GM18507 (cell line): ENCODE measurements around the gene KRTAP19-3.
"Not testable (repeated sequence)": the region's sequence is repeated elsewhere in the genome, so short reads cannot be mapped to it uniquely, and the experiment has no call there.

Experiments used
- DNase-seq: peaks from one replicate; pipeline ENCODE4 v3.0.0; 2011; ENCODE audit warnings: low read depth; ENCODE audit not compliant: insufficient read length; ENCODE audit errors: extremely low spot score
- FAIRE-seq: peaks from 2 replicates; lab custom pipeline; 2011; peaks lifted over from hg19 to GRCh38; lab: Jason Lieb, UNC

The KRTAP19-3 gene

GRCh38 chr21:30491963-30492428 is at the start of gene KRTAP19-3:
TSS of gene KRTAP19-3 (minus strand) at chr21:30492013. CDS start at chr21:30491957, 56 bp downstream.
- no peak for FAIRE-seq
- DNase-seq = no peak

GRCh38 chr21:30518876-30519275 is 27.1 kb upstream of the KRTAP19-3 start:
- DNase-seq = no peak
- FAIRE-seq = no peak

GRCh38 chr21:30515681-30516080 is 23.9 kb upstream of the KRTAP19-3 start:
- FAIRE-seq = no peak
- no peak for DNase-seq

GRCh38 chr21:30505621-30506205 is 13.9 kb upstream of the KRTAP19-3 start:
- not testable (repeated sequence) for FAIRE-seq, DNase-seq

GRCh38 chr21:30502041-30502440 is 10.2 kb upstream of the KRTAP19-3 start, which contains the start of gene KRTAP19-5:
TSS of gene KRTAP19-5 (minus strand) at chr21:30502141. CDS start at chr21:30502090, 51 bp downstream.
- FAIRE-seq (no peak), DNase-seq (no peak)

- no peak for FAIRE-seq
- DNase-seq = no peak
Measured at GRCh38 chr21:30497065-30497464, 5.3 kb upstream of the KRTAP19-3 start, which contains the start of gene KRTAP19-4. TSS of gene KRTAP19-4 (minus strand) at chr21:30497165. CDS start at chr21:30497110, 55 bp downstream.

- FAIRE-seq (no peak), DNase-seq (no peak)
Measured at GRCh38 chr21:30487336-30487735, 4.5 kb downstream of the KRTAP19-3 start, which contains the start of gene KRTAP19-2. TSS of gene KRTAP19-2 (minus strand) at chr21:30487436. CDS start at chr21:30487348, 88 bp downstream.

- FAIRE-seq = no peak
Measured at GRCh38 chr21:30486180-30486579, 5.6 kb downstream of the KRTAP19-3 start.

GRCh38 chr21:30482130-30482529 is 9.7 kb downstream of the KRTAP19-3 start:
- no peak for FAIRE-seq
- DNase-seq = no peak

More at GRCh38 chr21:30486180-30486579, 5.6 kb downstream of the KRTAP19-3 start:
- DNase-seq = no peak

- FAIRE-seq (no peak), DNase-seq (no peak)
Measured at GRCh38 chr21:30480145-30480544, 11.7 kb downstream of the KRTAP19-3 start, which contains the start of gene KRTAP19-1. TSS of gene KRTAP19-1 (minus strand) at chr21:30480367. CDS start at chr21:30480317, 50 bp downstream.

GRCh38 chr21:30479259-30479658 is 12.6 kb downstream of the KRTAP19-3 start:
- FAIRE-seq (no peak), DNase-seq (no peak)

GRCh38 chr21:30478004-30478403 is 13.8 kb downstream of the KRTAP19-3 start:
- no peak for FAIRE-seq
- no peak for DNase-seq

- FAIRE-seq (no peak), DNase-seq (no peak)
Measured at GRCh38 chr21:30468900-30469714, 22.7 kb downstream of the KRTAP19-3 start.

- FAIRE-seq (no peak), DNase-seq (no peak)
Measured at GRCh38 chr21:30463713-30464112, 28.1 kb downstream of the KRTAP19-3 start.

- DNase-seq (no peak), FAIRE-seq (no peak)
Measured at GRCh38 chr21:30448514-30448913, 43.3 kb downstream of the KRTAP19-3 start.

- FAIRE-seq (no peak), DNase-seq (no peak)
Measured at GRCh38 chr21:30447056-30447455, 44.8 kb downstream of the KRTAP19-3 start.

- no peak for DNase-seq
- FAIRE-seq = no peak
Measured at GRCh38 chr21:30444204-30444603, 47.6 kb downstream of the KRTAP19-3 start.

GRCh38 chr21:30443226-30443625 is 48.6 kb downstream of the KRTAP19-3 start:
- DNase-seq (no peak), FAIRE-seq (no peak)
